ENCODE results near the gene GAREM1.

Gene GAREM1

DNA sequence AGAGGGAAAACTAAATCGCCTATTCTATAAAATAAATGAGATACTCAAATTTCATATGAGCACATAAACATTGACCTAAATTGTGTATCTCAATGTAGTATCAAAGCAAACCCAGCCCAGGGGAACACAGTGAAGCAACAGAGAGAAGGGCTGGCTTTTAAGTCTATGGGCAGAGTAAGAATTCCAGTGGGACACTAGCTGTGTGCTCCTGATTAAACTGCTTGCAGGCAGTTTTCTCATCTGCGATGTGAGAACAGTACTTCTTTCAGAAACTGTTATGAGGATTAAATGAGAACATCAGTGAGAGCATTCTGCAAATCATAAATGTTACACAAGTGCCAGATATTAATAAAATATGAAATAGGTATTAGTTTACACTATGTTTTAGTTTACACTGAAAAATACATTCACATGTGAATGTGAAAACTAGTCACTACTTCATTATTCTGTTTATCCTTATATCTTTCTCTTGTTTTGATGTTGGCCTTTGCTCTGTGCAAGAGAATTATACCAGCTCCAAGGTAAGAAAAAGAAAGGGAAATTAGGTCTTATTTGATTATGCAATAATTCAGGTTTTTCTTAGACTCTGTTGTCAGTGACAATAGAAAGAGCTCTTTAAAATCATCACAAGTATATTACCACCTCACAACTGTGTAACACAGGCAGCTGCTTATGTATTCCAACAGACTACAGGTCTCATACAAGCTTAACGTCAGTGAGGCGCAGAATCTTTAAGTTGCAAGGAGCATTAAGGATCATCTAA is 47.5 kb downstream of the GAREM1 start:
- no peak for DNase-seq

- no peak for DNase-seq
Measured at GRCh38 chr18:32422201-32422600, 48.5 kb downstream of the GAREM1 start.

- no peak for DNase-seq
Measured at GRCh38 chr18:32420084-32420750, 50.5 kb downstream of the GAREM1 start.

DNA sequence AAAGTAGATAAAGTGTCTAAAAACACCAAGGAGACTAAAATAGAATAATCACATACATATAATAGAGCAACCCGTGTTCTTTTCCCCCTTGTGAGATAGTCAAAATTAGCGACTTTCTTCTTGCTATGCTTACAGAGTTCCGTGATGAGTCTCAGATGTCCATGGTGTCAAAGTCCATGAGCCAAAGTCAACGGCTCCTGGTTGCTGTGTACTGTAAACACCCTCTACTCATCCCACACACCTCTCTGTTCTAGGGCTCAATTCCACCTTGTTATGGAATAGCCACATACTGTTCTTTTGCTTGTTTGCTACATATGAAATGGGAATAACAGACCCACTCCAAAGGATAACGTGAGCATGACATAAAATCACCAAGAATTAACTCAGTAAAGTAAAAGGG is 52.5 kb downstream of the GAREM1 start:
- DNase-seq, result no peak

- no peak for DNase-seq
Measured at GRCh38 chr18:32405588-32405987, 65.1 kb downstream of the GAREM1 start.

GRCh38 chr18:32401621-32402020 is 69.1 kb downstream of the GAREM1 start:
- DNase-seq, result no peak

DNA sequence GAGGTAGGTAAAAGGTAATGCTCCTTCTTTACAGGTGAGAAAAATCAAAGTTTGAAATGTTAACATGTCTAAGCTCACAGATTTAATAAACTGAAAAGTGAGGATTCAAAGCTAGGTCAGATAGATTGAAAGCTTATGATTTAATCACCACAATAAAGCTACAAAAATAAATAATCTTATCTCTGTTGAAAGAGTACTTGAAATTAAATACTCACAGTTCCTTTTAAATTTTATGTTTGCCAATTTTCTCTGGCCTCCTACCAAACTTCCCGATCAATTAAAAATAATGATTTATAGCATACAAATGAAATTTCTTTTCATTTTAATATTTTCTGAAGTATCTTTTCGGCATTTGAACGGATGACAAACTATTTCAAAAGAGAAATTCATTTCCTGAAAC is 77.3 kb downstream of the GAREM1 start:
- no peak for DNase-seq

DNA sequence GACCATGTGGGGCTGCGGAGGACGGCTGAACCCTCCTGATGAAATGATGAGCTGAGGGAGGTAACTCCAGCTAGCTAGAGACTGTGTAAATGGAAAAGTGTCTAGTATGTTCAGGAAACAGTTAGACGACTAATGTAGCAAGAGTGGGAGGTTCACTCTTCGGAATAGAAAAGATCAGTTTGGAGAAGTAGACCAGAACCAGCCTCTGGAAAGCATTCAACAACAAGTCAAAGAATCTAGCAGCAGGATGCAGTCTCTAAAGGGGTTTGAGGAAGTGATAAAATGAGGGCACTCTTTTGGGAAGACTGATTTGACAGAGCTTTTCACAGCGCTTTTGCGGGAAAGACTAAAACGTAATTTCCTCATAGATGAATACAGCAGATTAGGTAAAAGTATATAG is 79.6 kb downstream of the GAREM1 start:
- no peak for DNase-seq

GRCh38 chr18:32389858-32390257 is 80.8 kb downstream of the GAREM1 start:
- no peak for DNase-seq

- no peak for DNase-seq
Measured at GRCh38 chr18:32389191-32389590, 81.5 kb downstream of the GAREM1 start.

GRCh38 chr18:32386471-32386870 is 84.2 kb downstream of the GAREM1 start:
- DNase-seq, result no peak

GRCh38 chr18:32383050-32383819 is 87.4 kb downstream of the GAREM1 start:
- no peak for DNase-seq

DNA sequence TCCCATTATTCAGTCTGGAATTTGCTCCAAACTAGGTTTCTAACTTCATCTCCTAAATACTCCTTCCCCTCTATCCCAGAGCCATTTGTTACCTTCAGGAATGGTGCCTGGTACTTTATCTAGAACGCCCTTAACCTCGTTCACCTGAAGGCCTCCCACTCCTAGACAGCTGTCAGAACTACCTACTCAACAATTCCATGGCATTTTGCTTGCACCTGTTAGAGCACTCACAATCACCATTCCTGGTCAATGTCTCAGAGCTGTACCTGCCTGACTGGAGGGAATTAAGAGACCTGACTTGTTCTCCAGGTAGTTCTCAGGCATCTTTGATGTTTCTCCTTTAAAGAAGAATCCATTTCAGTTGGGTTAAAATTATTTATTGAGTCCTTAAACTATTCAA is 88.9 kb downstream of the GAREM1 start:
- DNase-seq, result no peak

DNA sequence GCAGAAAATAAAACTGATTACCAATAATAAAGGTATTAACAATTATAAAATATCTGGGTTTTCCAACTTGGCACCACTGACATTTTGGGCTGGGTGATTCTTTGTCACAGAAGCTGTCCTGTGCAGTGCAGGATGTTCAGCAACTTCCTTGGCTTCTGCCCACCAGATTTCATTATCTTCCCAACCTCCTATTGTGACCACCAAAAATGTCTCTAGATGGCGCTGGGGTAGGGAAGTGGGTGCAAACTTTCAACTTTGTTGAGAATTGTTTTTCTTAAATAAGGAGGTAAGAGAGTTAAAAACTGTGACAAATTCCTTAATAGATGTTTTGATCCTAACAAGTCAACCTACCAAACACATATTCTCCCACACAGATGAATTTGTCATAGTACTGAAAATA is 90.1 kb downstream of the GAREM1 start:
- DNase-seq, result no peak

DNA sequence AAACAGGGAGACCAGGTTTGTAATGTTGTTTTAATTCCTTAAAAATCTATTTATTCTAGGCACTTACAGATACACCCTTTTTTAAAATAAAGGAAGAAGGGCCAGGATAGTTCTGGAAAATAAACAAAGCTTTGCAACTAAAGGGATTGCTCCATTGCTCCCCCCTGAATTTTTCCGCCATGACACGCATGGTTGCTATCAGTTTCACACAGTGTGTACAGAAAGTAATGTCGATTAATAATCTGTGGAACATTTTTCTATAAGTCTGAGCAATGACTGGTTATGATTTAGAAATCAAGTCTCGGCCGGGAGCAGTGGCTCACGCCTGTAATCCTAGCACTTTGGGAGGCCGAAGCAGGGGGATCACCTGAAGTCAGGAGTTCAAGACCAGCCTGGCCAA is 90.8 kb downstream of the GAREM1 start:
- DNase-seq, result no peak

- DNase-seq, result no peak
Measured at GRCh38 chr18:32378705-32379104, 92.0 kb downstream of the GAREM1 start.

- DNase-seq, result peak; percentile 85
Measured at GRCh38 chr18:32373995-32374394, 96.7 kb downstream of the GAREM1 start.

GRCh38 chr18:32373505-32373904 is 97.2 kb downstream of the GAREM1 start:
- no peak for DNase-seq

DNA sequence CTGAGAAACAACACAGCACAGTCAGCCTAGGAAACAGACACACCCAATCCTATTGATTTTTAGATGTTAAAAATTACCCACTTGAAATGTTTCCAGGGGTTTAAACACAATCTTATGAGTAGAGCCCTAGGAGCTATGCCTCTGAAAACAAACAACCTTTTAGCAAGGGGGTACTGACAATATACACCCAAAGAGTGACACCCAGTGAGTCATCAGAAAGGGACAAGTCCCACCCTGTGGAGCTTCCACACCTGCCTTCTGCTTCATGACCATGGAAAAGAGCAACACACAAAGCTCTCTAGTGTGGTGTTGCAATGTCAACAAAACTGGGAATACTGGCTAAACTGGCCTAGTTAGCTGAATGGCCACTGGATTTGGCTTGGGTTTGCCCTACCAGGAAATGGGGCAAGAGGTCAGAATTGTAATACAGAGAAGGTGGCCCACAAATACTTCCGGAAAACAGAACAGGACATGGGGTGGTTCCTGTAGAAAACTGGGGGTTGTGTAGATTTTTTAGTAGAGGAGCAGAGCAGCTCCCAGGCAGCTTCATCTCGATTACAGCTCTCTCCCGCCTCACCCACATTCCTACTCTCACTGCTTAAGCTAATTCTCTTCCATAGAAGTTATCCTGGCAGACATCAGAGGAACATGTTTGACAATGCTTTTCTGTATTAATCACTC is 98.2 kb downstream of the GAREM1 start:
- DNase-seq, result peak; percentile 55

DNA sequence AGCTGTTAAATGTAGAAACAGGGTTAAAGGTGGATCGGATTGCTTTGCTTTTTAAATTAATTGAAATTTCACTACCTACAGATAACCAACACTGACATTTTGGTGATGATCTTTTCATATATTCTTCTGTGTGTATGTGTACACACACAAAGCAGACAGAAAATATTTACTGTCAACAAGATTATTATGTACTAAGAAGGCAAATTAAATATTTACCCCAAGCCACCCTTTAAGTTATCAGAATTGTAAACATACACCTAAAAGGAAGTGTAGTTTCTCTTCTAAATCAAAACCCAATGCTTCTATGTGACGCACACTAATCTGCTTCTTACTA is 98.7 kb downstream of the GAREM1 start:
- DNase-seq, result no peak

GRCh38 chr18:32371384-32371783 is 99.3 kb downstream of the GAREM1 start:
- no peak for DNase-seq

DNA sequence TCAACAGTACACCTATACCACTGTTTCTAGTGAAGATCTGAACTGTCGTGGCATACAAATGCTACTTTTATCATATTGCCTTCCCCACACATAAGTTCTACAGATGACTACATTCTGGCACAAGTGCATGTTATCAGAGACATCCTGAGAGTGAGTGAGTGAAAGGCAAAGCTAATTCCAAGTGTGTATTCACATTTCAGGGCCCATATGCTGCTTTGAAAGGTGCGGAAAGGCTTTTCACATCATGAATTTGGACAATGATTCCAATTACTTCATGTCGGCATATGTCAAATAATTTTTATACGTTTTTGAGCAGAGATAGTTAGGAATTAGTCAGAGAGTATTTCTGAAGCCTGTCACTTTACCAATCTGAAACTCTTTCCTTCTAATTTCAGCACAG is 101.7 kb downstream of the GAREM1 start:
- no peak for DNase-seq

GRCh38 chr18:32368170-32368569 is 102.5 kb downstream of the GAREM1 start:
- no peak for DNase-seq

Data from NCI-H1417 treated with DMSO at 0.1 percent for 48 hours (cell line).